GM12864 (cell line): ENCODE measurements around the gene SFT2D1.

Experiments used
- DNase-seq: peaks from one replicate; pipeline ENCODE4 v3.0.0-alpha.2; 2011; ENCODE audit warnings: low read depth
- H3K4me3 ChIP-seq: 2 replicates; pipeline ENCODE4 v1.5.1; 2011; ENCODE audit warnings: mild to moderate bottlenecking, low read depth, low read length, control low read depth
- CTCF ChIP-seq: IDR thresholded peaks from 2 replicates; pipeline ENCODE4 v1.5.1; 2011; ENCODE audit warnings: low read depth, mild to moderate bottlenecking, moderate library complexity, low read length, control low read depth, inconsistent platforms; ENCODE audit errors: missing control alignments

SFT2D1 gene

GRCh38 chr6:166275714-166276166 lies 66.6 kb downstream of the SFT2D1 start:
- DNase-seq: no peak
- peak; percentile 93 for TF ChIP-seq CTCF
- H3K4me3 ChIP-seq: no peak overlapping the region

GRCh38 chr6:166274739-166275370 lies 67.5 kb downstream of the SFT2D1 start:
- H3K4me3 ChIP-seq: no peak overlapping the region
- TF ChIP-seq CTCF: no peak
- DNase-seq: no peak

DNA sequence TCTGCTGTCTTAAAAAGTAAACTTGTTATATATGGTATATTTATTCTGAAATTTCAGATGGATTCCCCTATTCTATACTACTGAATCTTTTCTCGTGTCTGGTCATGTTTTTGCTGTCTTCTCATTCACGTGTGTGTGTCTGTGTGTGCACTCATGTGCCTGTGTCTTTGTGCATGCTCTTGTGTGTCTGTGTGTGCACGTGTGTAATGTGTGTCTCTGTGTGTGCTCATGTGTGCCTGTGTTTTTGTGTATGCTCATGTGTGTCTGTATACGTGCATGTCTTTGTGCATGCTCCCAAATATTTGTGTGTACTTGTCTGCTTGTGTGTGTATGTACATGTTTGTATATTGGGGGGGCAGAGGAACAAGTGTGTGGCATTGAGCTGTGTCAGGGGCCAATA lies 68.2 kb downstream of the SFT2D1 start:
- H3K4me3 ChIP-seq: no peak overlapping the region
- no peak for DNase-seq
- no peak for TF ChIP-seq CTCF

- H3K4me3 ChIP-seq: no peak overlapping the region
- no peak for DNase-seq
- no peak for TF ChIP-seq CTCF
Measured at GRCh38 chr6:166271376-166271765, 71.0 kb downstream of the SFT2D1 start.

GRCh38 chr6:166270706-166271375 lies 71.5 kb downstream of the SFT2D1 start:
- no peak for DNase-seq
- TF ChIP-seq CTCF: no peak
- H3K4me3 ChIP-seq: no peak overlapping the region
